RPMI7951 (cell line): ENCODE measurements around the gene ZNRF2. TPM values are rescaled to one million over a fixed set of nuclear protein-coding genes. Genes with fewer than 3 reads are reported as not detected.

ENCODE experiments used
- DNase-seq: peaks from one replicate; pipeline ENCODE4 v3.0.0-alpha.2; 2012; ENCODE audit warnings: low read depth
- total RNA-seq: library from RNA; depleted of rRNA; stranded (reverse); fragments of >200 nt; shearing (Covaris generic); gene quantifications from 2 replicates; pipeline ENCODE4 v1.2.3, GENCODE V29; 2014; rRNA removed

Gene ZNRF2
- 15.1 and 18.8 TPM in 2 replicates for total RNA-seq

DNA sequence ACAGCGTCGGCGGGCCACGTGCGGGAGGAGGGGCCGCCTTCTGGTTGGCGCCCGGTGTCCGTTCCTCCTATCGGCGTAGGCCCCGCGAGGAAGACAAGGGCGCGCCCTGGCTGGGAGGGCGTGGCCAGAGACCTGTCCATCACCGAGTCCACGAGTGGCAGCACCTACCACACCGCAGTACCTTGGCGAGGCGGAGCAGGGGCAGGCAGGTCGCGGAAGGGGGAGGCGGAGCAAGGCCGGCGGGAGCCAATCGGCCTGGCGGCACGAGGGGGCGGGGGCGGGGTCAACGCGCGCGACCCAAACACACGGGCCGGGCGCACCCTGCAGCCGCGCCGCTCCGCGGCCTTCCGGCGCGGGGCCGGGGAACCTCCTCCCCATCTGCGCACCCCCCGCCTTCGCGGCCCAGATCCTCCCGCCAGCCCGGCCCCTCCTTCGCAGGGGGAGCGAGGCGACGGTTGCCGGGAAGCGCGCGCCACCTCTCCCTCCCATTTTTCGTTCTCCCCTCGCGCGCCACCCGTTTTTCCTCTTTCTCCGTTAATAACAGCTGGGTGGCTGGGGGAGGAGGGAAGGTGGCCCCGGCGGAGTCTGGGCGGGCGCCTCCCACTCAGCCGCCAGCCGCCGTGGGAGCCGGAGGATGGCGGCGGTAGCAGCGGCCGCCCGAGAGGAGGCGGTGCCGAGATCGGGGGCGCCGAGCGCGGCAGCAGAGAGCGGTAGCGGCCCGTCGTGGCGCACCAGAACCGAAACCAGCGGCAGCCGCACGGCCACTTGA lies at the start of gene ZNRF2:
TSS of gene ZNRF2 (plus strand) at position 300 of the 769 bp plus-strand sequence. CDS start 761 bp downstream, outside the sequence.
- peak; percentile 100 for DNase-seq

DNA sequence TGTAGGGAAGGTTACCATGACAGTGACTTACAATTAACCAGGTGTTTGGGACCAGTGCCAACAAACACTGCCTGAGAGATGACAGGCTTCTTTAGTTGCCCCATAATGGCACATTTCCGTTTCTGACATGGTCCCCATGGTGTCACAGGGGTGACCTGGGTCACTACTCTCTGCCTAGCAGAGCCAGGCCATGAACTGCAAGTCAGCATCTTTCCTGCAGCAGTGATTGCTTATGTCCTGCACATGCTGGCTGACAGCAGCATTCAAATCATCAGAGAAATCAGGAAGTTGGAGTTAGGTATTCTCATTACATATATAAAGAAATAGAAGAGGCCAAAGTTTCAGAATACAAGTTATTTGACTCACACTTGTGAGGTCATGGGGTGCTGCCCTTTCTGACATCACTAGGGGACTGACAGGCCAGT lies 47.1 kb upstream of the ZNRF2 start:
- no peak for DNase-seq

DNA sequence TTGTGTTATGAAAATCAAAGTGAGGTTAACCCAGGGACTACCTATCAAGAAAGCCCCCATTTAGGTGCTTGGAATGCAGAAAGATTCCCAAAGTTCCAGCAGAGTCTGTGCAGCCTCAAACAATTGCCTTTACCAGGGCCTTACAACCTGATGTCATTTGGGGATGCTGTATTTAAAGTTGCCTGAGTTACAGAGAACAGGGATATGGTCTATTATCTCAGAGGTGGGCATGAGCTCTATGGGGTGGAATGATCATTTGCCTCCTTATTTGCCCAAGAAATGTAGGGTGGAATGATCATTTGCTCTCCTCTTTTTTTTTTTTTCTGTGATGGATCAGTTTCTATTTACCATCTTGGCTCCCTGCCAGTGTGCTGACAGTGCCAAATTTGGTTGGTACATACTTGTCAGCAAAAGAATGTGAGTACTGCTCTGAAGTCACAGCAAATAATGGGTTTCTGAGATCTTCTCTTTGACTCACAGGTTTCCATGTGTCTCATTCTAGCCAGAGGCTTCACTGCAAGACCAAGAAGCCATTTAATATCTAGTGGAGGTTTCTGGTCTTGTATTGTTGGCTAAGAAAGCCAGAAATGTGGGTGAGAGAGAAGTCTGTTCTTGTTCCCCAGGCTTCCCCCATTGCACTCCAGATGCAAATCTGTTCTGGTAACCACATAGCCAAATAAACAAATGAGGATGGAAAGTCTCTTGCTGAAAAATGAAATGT lies 45.5 kb upstream of the ZNRF2 start:
- DNase-seq, result peak; percentile 80

DNA sequence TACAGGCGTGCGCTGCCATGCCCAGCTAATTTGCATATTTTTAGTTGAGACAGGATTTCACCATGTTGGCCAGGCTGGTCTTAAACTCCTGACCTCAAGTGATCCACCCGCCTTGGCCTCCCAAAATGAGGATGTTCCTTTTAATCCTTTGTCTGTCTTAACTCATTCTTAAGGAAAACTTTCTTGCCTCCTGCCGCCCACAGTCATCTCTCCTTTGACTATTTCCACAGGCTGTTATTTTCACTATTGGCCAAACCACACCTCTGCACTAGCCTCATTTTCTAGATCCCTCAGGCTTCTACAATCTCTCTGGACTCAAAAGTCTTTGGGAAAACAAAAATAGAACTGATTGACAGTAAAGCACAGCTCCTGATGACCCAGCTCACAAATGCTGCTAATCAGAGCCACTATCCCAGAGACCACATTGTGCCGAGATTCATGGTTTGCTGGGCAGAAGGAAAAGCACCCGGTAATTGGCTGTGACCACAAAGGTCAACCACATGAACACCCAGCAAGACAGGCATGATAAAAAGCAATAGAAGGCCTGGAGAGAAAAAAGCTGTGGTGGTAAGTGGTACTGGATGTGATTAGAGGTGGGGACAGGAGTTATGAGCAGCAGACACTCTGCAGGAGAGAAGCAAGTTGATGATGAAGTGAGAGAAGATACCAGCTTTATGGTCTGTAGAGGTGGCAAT lies 44.1 kb upstream of the ZNRF2 start:
- peak; percentile 89 for DNase-seq

DNA sequence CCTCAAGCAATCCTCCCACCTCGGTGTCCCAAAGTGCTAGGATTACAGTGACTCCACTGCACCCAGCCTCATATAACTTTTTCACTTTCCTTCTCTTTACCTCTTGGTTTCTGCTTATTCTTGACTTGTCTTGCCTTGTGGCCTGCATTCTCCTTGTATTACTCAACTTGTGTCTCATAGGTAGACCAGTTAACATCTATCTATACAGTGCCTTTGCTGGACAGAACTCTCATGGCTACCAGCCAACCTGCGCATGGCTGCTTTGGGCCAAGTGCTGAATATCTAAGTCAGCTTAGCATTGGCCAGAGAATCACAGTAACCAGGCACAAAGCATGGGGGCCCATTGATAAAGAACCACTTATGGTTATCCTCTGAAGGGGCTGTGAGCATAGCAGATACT lies 42.6 kb upstream of the ZNRF2 start:
- peak; percentile 22 for DNase-seq

DNA sequence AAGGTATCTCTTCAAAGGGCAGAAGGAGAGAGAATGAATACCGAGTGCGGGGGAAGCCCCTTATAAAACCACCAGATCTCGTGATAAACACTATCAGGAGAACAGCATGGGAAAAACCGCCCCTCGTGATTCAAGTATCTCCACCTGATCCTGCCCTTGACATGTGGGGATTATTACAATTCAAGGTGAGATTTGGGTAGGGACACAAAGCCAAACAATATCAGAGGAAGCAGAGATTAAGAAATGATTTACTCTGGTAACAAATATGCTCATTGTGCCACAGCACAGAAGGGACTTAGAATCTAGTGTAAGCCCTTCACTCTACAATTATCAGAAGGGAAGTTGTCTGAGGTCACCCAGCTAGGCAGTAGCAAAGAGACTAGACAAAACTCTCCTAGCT lies 40.1 kb upstream of the ZNRF2 start:
- DNase-seq, result no peak

DNA sequence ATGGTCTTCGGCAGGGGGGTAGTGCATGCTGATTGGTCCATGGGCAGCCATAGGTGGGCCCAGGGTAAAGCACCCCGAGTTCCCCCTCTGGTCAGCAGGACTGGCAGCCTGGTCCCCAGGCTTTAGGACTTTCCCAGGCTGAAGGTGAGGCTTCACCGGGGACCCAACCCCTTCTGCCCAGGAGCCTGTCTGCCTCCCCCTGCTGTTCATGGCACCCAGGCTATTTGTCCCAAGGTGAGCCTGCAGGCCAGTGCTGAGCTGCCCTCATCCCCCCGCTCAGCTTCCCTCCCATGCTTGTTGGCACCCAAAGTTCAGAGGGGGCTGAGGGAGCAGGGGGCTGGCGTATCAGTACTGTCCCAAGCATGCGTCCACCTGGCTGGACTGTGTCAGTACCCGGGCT lies 38.5 kb upstream of the ZNRF2 start:
- no peak for DNase-seq

DNA sequence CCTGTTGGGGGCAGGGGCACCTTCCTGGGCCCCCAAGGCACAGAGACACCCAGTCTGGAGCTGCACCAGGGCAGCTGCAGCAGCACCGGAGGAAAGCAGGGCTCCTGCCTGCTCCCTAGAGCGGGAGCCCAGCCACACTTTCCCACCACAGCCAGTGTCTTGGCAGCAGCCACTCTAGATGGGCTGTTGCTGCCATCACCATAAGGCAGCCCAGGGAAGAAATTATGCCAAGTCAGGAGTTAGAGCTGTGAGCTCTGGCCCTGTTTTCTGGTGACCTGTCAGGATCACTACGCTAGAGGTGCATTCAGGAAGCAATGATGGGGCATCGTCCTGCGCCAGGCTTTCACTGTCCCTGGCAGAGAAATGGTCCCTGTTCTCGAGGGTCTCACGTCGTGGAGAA lies 38.0 kb upstream of the ZNRF2 start:
- no peak for DNase-seq

DNA sequence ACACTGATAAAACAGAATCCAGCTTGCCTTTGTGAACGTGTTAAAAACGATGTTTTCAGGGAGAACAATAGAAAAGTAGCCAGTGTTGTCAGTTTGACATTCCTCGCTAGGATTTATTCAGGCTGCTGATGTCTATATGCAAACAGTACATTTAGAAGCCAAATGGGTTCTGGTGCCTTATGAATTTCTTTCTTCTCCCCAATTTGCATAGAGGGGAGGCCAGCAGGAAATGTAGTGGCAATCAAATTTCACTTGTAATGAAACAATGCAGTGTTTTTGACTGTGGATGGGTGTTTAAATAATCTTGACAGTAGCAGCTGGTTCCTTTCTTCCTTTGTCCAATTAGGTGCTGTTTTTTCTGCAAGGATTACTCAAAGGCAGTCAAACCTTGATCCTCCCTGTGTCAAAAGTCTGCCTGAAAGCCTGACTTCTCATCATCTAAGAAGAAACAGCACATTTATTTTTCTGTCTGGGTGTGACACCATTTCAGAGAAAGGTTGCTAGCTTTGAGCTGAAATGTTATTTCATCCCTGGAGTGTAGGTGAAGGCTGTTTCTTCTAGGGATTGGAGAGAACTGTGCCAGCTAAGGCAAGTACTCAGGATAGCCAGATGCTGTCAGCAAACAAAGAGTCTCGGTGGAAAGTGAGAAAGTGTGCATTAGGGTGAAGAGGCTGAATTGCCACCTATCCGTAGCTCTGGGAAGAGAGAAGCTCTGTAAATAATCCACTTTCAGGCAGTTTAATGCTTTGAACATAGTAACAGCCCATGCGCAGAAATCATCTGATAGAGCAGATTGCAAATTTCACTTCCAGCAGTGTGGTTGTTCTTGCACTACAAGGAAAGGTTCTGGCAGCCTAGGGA lies 36.6 kb upstream of the ZNRF2 start:
- DNase-seq, result no peak

DNA sequence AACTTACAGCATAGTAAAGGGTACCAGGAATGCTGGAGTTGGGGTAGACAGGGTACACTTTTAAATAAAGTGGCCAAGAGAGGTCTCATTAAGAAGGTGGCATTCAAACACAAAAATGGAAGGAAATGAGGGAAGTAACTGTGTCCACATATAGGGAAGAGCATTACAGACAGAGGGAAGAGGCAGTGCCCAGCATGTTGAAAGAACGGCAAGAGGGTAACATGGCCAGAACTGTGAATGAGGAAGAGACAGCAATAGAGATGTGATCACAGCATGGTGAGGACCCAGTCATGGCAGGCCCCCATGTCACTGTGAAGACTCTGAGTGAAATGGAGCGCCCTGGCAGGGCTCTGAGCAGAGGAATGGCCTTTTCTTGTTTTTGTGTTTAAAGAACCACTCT lies 35.1 kb upstream of the ZNRF2 start:
- DNase-seq, result no peak

DNA sequence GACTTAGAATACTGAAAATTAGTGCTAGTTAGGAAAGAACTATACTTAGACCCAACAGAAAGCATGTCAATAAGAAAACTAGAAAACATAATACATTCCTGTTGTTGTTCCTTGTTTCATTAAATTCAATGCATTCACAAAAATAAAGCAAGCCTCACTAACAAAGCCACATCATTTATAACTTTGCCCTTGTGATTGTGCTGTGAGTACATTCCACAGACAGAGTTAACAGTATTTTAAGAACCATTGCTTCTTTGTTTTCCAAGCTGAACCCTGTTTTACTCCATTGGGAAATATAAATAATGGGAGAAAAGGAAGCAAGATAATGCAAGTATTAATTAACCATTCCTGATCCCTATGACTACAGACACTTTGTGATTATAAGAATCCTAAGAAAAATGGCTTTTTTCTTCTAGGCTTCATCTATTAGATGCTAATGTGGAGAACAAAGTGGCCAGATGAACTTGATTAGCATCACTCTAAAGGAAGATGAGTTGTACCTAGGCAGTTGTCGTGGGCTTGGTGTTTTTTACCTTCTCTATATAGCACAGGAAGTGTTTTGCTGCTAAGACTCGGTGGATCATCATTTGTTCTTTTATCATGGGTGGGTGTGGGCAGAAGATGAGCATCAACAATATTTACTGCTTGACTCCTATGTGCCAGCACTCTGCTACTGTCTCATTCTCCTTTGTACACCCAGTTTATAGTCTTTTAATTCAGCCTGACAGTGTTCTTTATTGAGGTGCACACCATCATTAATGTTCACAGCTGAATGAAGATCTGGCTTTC lies 34.2 kb upstream of the ZNRF2 start:
- no peak for DNase-seq

DNA sequence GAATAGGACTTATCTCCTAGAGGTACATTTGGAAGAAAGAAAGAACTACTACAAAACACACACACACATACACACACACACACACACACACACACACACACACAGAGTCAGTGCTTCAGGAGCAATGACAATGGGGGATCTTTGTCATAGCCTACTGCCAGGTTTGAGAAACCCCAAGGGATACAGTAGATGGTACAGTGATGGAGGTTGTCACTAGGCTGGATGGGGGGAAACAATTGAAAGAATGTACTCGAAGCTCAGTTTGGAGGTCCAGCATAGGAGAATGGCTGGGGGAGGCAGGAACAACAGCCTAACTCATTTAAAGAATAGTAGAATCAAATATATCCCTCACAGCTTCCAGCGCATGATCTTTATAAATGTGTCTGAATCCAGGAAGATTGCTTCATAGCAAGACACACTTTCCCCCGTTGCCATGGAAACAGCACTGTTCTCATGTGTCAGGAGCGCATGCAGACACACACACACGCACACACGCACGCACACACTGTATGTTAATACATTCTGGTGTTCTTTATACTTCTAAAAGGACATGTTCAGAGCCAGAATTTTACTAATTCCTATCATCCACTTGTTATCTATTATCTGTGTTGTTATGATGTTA lies 32.6 kb upstream of the ZNRF2 start:
- DNase-seq, result peak; percentile 14

DNA sequence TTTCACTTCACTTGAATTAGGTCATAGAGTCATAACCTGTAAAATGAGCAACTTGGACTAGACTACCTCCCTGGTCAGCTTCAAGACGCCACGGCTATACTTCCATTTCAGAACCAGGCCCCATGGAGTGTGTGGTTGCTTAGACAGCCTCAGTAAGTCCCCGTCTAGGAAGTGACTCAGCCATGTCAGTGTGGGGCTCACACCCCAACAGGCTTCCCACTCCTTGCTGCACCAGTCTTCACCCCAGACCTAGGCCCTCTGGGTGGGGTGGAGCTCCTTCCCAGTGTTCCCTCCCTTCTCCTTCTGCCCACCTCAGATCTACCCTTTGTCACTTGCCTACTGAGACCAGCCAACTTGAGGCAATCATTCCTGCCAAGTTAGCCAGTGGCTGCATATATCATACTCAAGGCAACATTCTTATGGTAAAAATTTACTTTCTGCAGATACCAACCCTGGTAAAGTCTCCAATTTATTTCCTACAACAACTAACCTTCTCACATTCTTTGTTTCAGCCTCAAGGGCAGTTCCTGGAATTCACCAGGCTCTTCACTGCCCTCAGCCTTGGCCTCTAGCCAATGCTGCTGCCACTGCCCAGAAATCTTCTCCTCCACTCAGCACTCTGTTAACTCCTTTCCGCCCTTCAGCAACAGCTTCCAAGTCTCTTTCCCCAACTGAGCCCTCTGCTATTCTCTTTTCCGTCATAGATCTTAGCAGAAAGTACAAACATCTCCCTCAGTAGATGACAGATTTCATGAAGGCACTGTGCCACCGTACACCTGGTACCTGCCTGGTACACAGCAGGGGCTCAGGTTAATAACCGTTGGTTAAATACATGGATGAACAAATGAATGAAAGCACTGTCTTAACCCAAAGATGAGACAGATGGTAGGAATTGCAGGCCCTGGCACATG lies 31.3 kb upstream of the ZNRF2 start:
- peak; percentile 77 for DNase-seq

DNA sequence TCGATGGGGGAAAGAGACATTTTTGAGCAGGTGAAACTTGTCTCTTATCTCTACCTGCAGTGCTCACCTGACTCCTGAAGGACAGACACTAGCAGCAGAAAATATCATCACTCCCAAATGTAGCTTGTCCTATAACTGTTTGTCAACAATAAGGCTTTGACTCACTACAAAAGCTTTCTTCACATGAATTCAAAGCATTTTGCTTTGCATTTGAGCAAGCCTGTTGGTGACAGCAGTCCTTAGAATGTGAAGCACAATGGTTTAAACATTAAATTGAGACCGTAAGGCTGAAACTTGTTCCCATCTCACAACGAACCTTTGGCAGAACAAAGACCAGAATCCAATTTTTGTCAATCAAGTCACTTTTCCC lies 30.6 kb upstream of the ZNRF2 start:
- DNase-seq, result no peak

DNA sequence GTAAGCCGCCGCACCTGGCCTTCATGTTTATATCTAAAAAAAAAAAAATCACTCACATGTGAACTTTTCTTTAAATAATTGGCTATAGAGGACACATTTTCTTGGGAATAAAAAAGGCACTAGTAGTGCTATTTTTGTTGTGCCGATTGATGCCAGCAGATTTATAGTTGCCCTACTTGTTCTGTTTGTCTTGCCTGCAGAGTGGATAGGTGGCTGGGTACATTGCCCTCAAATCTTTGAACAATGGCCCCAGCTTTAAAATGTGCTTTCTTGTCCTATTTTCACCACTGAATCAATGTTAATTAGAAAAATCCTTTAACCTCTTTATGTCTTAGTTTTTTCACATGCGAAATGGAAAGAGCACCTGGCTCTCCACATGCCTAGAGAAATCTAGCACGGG lies 30.1 kb upstream of the ZNRF2 start:
- no peak for DNase-seq

DNA sequence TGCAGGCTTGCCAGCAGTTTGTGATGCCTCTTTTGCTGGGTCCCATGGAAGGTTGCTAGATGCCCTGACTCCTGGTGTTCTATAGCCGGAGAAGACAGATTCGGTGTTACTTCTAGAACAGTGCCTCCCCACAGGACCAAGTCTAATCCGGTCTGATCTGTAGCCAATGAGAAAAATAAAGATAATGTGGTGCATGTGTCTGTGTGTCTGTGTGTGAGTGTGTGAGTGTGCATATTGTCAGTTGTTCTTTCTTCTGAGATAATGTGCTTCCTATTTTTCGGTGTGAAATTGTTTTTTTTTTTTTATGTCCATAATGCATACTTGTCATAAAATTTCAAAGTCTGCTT lies 29.7 kb upstream of the ZNRF2 start:
- DNase-seq, result no peak

DNA sequence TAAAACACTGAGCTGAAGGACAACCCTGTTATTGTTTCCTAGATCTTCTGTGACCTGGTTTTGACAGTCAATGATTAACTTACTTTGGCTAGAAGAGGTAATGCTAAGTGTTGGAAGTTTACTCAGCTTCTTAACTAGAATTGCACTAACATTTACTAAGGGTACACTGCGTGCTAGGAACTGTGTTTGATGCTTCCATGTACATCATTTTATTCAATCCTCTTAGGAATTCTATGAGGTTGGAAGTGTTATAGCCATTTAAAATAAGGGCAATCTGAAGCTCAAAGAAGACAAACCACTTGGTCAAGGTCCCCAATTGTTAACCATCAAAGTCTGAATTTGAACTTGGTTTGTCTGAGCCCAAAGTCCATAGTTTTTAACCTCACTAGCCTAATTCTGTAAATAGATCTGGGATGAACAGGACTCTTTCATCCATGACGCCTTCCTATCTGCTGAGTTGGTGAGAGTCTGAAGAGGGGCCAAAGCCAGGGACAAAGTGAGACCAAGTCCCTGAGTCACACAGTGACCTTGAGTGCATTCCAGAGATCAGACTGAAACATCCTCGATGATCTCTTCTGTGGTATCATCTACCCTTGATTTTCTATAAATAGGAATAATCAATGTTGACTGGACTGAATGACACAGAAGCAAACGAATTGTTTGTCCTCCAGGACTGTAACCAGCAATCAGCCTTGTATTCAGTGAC lies 29.2 kb upstream of the ZNRF2 start:
- DNase-seq, result no peak

DNA sequence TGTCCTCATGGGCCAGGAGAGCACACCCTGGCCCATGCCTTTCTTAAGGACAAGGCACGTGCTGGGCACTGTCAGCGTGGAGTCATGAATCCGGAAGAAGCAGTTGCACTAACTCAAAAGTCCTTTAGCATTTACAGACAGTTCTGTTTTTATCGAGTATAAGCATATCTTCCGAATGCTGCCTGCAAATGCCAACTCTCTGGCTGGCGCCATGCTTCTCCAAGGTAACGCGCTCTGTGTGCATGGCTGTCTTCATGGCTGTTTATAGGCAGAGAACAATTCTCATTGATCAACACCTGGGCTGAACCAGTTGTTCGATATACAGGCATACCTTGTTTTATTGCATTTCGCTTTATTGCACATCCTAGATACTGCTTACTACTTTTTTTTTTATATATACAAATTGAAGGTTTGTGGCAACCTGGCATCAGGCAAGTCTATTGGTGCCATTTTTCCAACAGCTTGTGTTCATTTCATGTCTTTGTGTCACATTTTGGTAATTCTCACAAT lies 28.0 kb upstream of the ZNRF2 start:
- DNase-seq, result no peak
